Caco-2 (cell line): ENCODE data around the gene ZNF653. TPM values are rescaled to one million over a fixed set of nuclear protein-coding genes. Genes with fewer than 3 reads are reported as not detected.
"Not testable (repeated sequence)": the region's sequence is repeated elsewhere in the genome, so short reads cannot be mapped to it uniquely, and the experiment has no call there.

Source experiments
- BruUV-seq: library from RNA; stranded (reverse); fragments of 400-500 nt; replicated peaks from 2 replicates; lab custom pipeline; 2021; lab: Mats Ljungman, UMichigan
- CTCF ChIA-PET: fragments of 300-600 bp; sonication (Branson Sonifier 250); formaldehyde crosslinking; loops from one replicate; lab custom pipeline; 2022; ENCODE audit warnings: antibody characterized with exemption; lab: Charles Lee
- POLR2A ChIA-PET: fragments of 300-600 bp; sonication (Branson Sonifier 250); formaldehyde crosslinking; loops from one replicate; lab custom pipeline; 2022; ENCODE audit warnings: antibody characterized with exemption; lab: Charles Lee
- DNase-seq, 2 experiments: peaks; one replicate each; pipeline versions ENCODE4 v3.0.0 to v3.0.0-alpha.2; 2020 to 2022
- H3K27me3 ChIP-seq: replicated peaks from 2 replicates; pipeline ENCODE4 v1.6.0; 2011; ENCODE audit warnings: low read length; ENCODE audit not compliant: control insufficient read depth, insufficient read depth
- H3K36me3 ChIP-seq: 2 replicates; pipeline ENCODE4 v1.5.1; 2011; ENCODE audit warnings: low read length; ENCODE audit not compliant: control insufficient read depth, insufficient read depth
- H3K4me1 ChIP-seq: fragments of 250-450 bp; sonication (Bioruptor Pico); 2 replicates; pipeline ENCODE4 v1.5.1; 2020; ENCODE audit warnings: mild to moderate bottlenecking
- H3K4me3 ChIP-seq: 2 replicates; pipeline ENCODE4 v1.5.1; 2011; ENCODE audit warnings: low read depth, mild to moderate bottlenecking, control low read depth, low read length
- H3K9me3 ChIP-seq: fragments of 250-450 bp; sonication (Bioruptor Pico); 2 replicates; pipeline ENCODE4 v1.5.1; 2020; ENCODE audit warnings: mild to moderate bottlenecking, moderate library complexity
- H3K27ac Mint-ChIP-seq: one replicate; pipeline ENCODE4 v1.8.0; 2022; ENCODE audit warnings: mixed read lengths; ENCODE audit not compliant: unreplicated experiment
- H3K27me3 Mint-ChIP-seq: one replicate; pipeline ENCODE4 v1.8.0; 2022; ENCODE audit warnings: mixed read lengths; ENCODE audit not compliant: insufficient read depth, unreplicated experiment
- H3K36me3 Mint-ChIP-seq: one replicate; pipeline ENCODE4 v1.8.0; 2022; ENCODE audit warnings: mild to moderate bottlenecking, mixed read lengths; ENCODE audit not compliant: insufficient read depth, unreplicated experiment
- H3K4me1 Mint-ChIP-seq: one replicate; pipeline ENCODE4 v1.8.0; 2022; ENCODE audit warnings: low read depth, mixed read lengths; ENCODE audit not compliant: unreplicated experiment
- H3K4me3 Mint-ChIP-seq: one replicate; pipeline ENCODE4 v1.8.0; 2022; ENCODE audit warnings: mild to moderate bottlenecking, moderate library complexity, mixed read lengths; ENCODE audit not compliant: unreplicated experiment
- H3K9me3 Mint-ChIP-seq: one replicate; pipeline ENCODE4 v1.8.0; 2022; ENCODE audit warnings: mixed read lengths; ENCODE audit not compliant: unreplicated experiment
- intact Hi-C: fragments of 100-400 bp; cut with micrococcal nuclease; formaldehyde crosslinking; loops from one replicate; pipeline ENCODE4 v1.10.0; 2022; ENCODE audit not compliant: unreplicated experiment
- total RNA-seq: library from RNA; stranded (reverse); gene quantifications from 2 replicates; pipeline ENCODE4 v1.2.3, GENCODE V29; 2022
- TF ChIP-seq, protein P1 (sequence below), 2 experiments: fragments of 200-600 bp in 1 of 2; IDR thresholded peaks; 1 replicate in 1 of 2; 2 replicates in 1 of 2; pipeline versions ENCODE4 v1.5.1 to v1.8.0; 2011 to 2022; ENCODE audit warnings: antibody characterized with exemption in 1 of 2, control low read depth in 1 of 2, inconsistent platforms in 1 of 2, low read depth in 1 of 2, low read length in 1 of 2, mild to moderate bottlenecking in 1 of 2, moderate library complexity in 1 of 2; ENCODE audit not compliant: insufficient read depth in 1 of 2, severe bottlenecking in 1 of 2, unreplicated experiment in 1 of 2

The ZNF653 gene
- total RNA-seq, 1 experiment from 2014 or later = 6.1 TPM

DNA sequence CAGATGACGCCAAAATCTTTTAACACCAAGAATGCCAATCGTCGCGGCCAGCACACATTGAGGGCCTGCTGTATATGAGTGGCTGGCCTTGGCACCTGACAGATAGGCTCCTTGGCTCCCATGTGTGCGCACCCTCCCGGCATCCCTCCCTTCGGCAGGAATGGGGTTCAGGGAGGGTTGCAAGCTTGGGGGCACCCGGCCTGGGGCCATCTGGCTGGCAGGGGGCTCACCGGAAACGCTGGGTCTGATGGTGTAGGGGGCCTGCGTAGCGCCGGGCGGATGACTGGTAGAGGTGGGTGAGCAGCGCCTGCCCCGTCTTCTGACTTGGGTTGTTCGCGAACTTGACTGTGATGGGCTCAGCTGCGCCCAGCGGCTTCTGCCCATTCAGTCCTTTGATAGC lies 47.8 kb downstream of the ZNF653 start:
- intact Hi-C loops = no loop called here
- Mint-ChIP-seq H3K9me3 (no peaks in the 10 kb centered on the region), H3K36me3 (peaks cover 5% of the 10 kb centered on the region), H3K4me1 (no peaks in the 10 kb centered on the region), H3K4me3 (no peak overlapping the region), H3K27me3 (no peaks in the 10 kb centered on the region), H3K27ac (no peak overlapping the region)
- Histone ChIP-seq H3K27me3 (no peaks in the 10 kb centered on the region), H3K9me3 (no peaks in the 10 kb centered on the region), H3K4me1 (no peaks in the 10 kb centered on the region), H3K36me3 (no peaks in the 10 kb centered on the region), H3K4me3 (no peak overlapping the region)
- ChIA-PET POLR2A (no interaction called here), CTCF (no interaction called here)
- no TSS peak for BruUV-seq
- DNase-seq = no peak
- TF ChIP-seq, protein P1, sequence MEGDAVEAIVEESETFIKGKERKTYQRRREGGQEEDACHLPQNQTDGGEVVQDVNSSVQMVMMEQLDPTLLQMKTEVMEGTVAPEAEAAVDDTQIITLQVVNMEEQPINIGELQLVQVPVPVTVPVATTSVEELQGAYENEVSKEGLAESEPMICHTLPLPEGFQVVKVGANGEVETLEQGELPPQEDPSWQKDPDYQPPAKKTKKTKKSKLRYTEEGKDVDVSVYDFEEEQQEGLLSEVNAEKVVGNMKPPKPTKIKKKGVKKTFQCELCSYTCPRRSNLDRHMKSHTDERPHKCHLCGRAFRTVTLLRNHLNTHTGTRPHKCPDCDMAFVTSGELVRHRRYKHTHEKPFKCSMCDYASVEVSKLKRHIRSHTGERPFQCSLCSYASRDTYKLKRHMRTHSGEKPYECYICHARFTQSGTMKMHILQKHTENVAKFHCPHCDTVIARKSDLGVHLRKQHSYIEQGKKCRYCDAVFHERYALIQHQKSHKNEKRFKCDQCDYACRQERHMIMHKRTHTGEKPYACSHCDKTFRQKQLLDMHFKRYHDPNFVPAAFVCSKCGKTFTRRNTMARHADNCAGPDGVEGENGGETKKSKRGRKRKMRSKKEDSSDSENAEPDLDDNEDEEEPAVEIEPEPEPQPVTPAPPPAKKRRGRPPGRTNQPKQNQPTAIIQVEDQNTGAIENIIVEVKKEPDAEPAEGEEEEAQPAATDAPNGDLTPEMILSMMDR (IDR thresholded peaks at IDR 0.05; ENCODE audit: insufficient read depth in 1 of 2, low read depth in 1 of 2, low read length in 1 of 2, severe bottlenecking in 1 of 2, unreplicated experiment in 1 of 2) = no peak

DNA sequence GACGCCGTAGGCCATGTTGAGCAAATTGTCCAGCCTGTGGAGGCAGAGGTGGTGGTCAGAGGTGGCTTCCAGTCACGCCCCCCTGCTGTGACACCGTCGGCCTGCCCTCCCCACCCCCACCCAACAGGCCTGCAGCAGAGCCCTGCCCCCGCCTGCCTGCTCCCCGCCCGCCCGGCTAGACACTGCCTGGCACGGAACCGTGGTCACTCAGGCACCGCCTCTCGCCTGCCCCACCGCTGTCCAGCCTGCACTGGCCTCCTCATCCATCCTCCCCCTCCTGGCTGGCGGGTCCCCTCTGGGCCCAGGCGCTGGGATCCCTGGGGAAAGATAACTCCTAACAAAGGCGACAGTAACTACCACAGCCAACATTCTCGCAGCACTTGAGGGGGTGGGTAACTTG lies 48.5 kb downstream of the ZNF653 start:
- H3K9me3 Mint-ChIP-seq = no peaks in the 10 kb centered on the region
- H3K36me3 Mint-ChIP-seq = peaks cover 5% of the 10 kb centered on the region
- POLR2A ChIA-PET = no interaction called here
- TF ChIP-seq, protein P1 (IDR thresholded peaks at IDR 0.05; ENCODE audit: insufficient read depth in 1 of 2, low read depth in 1 of 2, low read length in 1 of 2, severe bottlenecking in 1 of 2, unreplicated experiment in 1 of 2) = no peak
- Histone ChIP-seq H3K27me3 (no peaks in the 10 kb centered on the region), H3K36me3 (no peaks in the 10 kb centered on the region), H3K9me3 (no peaks in the 10 kb centered on the region), H3K4me1 (no peaks in the 10 kb centered on the region), H3K4me3 (no peak overlapping the region)
- no peaks in the 10 kb centered on the region for H3K4me1 Mint-ChIP-seq
- BruUV-seq = no TSS peak
- CTCF ChIA-PET = no interaction called here
- intact Hi-C loops = no loop called here
- no peak for DNase-seq
- H3K27me3 Mint-ChIP-seq = no peaks in the 10 kb centered on the region
- no peak overlapping the region for H3K4me3 Mint-ChIP-seq
- no peak overlapping the region for H3K27ac Mint-ChIP-seq

DNA sequence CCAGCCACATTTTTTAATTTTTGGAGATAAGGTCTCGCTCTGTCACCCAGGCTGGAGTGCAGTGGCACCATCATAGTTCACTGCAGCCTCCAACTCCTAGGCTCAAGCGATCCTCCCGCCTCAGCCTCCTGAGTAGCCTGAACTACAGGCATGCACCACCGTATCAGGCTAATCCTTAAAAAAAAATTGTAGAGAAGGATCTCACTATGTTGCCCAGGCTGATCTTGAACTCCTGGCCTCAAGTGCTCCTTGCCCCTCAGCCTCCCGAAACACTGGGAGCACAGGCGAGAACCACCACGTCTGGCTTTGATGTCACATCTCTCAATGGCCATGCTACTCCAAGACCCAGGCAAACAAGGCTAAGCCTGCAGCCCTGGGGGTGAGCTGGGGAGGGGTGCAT lies 49.0 kb downstream of the ZNF653 start:
- H3K4me3 Mint-ChIP-seq = no peak overlapping the region
- intact Hi-C loops = no loop called here
- POLR2A ChIA-PET = interaction anchor here (0.7 kb wide), 1 partner anchor 82 kb away, joined by 3 read pairs; no protein-coding TSS in a partner anchor
- H3K4me1 Mint-ChIP-seq = no peaks in the 10 kb centered on the region
- BruUV-seq = no TSS peak
- Histone ChIP-seq H3K4me3 (no peak overlapping the region), H3K36me3 (no peaks in the 10 kb centered on the region), H3K27me3 (no peaks in the 10 kb centered on the region), H3K4me1 (no peaks in the 10 kb centered on the region), H3K9me3 (no peaks in the 10 kb centered on the region)
- H3K27me3 Mint-ChIP-seq = no peaks in the 10 kb centered on the region
- no peak for DNase-seq
- H3K36me3 Mint-ChIP-seq = peaks cover 5% of the 10 kb centered on the region
- CTCF ChIA-PET = no interaction called here
- H3K9me3 Mint-ChIP-seq = no peaks in the 10 kb centered on the region
- no peak overlapping the region for H3K27ac Mint-ChIP-seq
- TF ChIP-seq, protein P1 (IDR thresholded peaks at IDR 0.05; ENCODE audit: insufficient read depth in 1 of 2, low read depth in 1 of 2, low read length in 1 of 2, severe bottlenecking in 1 of 2, unreplicated experiment in 1 of 2) = no peak

- H3K4me3 Mint-ChIP-seq, BruUV-seq, H3K4me1 Mint-ChIP-seq, H3K9me3 Mint-ChIP-seq, intact Hi-C loops, CTCF ChIA-PET, H3K4me3 ChIP-seq, H3K4me1 ChIP-seq, DNase-seq, H3K27me3 Mint-ChIP-seq, H3K27ac Mint-ChIP-seq, H3K9me3 ChIP-seq, H3K36me3 ChIP-seq, H3K27me3 ChIP-seq, POLR2A ChIA-PET: not testable (repeated sequence)
- H3K36me3 Mint-ChIP-seq = peaks cover 11% of the 10 kb centered on the region
Observed at GRCh38 chr19:11455233-11455554, 50.4 kb downstream of the ZNF653 start.
